Ishikawa (cell line): Measurements from ENCODE around the gene UBE2C.

Source experiments
- CEBPB ChIP-seq: IDR thresholded peaks from 2 replicates; pipeline ENCODE4 v1.6.1; 2012
- CREB1 ChIP-seq: IDR thresholded peaks from 2 replicates; pipeline ENCODE4 v1.6.1; 2012; ENCODE audit warnings: low read depth
- EGR1 ChIP-seq: IDR thresholded peaks from 2 replicates; pipeline ENCODE4 v1.6.1; 2012
- EP300 ChIP-seq: IDR thresholded peaks from 2 replicates; pipeline ENCODE4 v1.6.1; 2012; ENCODE audit warnings: borderline replicate concordance
- FOXM1 ChIP-seq: IDR thresholded peaks from 2 replicates; pipeline ENCODE4 v1.6.1; 2012; ENCODE audit warnings: low read depth, borderline replicate concordance
- MAX ChIP-seq: IDR thresholded peaks from 2 replicates; pipeline ENCODE4 v1.6.1; 2012
- NFIC ChIP-seq: IDR thresholded peaks from 2 replicates; pipeline ENCODE4 v1.6.1; 2012
- RAD21 ChIP-seq: IDR thresholded peaks from 2 replicates; pipeline ENCODE4 v1.6.1; 2012; ENCODE audit warnings: low read depth
- REST ChIP-seq: IDR thresholded peaks from 2 replicates; pipeline ENCODE4 v1.6.1; 2012; ENCODE audit warnings: low read depth, mild to moderate bottlenecking
- TAF1 ChIP-seq: IDR thresholded peaks from 2 replicates; pipeline ENCODE4 v1.6.1; 2012; ENCODE audit warnings: low read depth, mild to moderate bottlenecking
- TCF12 ChIP-seq: IDR thresholded peaks from 2 replicates; pipeline ENCODE4 v1.6.1; 2012; ENCODE audit warnings: low read depth
- TEAD4 ChIP-seq: IDR thresholded peaks from 2 replicates; pipeline ENCODE4 v1.6.1; 2012
- USF1 ChIP-seq: IDR thresholded peaks from 2 replicates; pipeline ENCODE4 v1.6.1; 2012
- YY1 ChIP-seq: IDR thresholded peaks from 2 replicates; pipeline ENCODE4 v1.6.1; 2012; ENCODE audit warnings: low read depth
- ZBTB7A ChIP-seq: IDR thresholded peaks from 2 replicates; pipeline ENCODE4 v1.6.1; 2012; ENCODE audit warnings: low read depth

Gene UBE2C

GRCh38 chr20:45812157-45813005 is at the start of gene UBE2C:
UBE2C (plus strand) TSS chr20:45812644; CDS start chr20:45812696, 52 bp downstream.
- 0 out of 2 replicates have a peak, but pooled peaks have one; percentile 29 for TF ChIP-seq TCF12
- TF ChIP-seq FOXM1: peak; percentile 100
- 0 out of 2 replicates have a peak, but pooled peaks have one; percentile 37 for TF ChIP-seq ZBTB7A
- TF ChIP-seq TAF1: peak; percentile 86
- TF ChIP-seq REST: no peak
- TF ChIP-seq EP300: 0 out of 2 replicates have a peak, but pooled peaks have one; percentile 25
- no peak for TF ChIP-seq CEBPB
- TF ChIP-seq USF1: peak; percentile 94
- TF ChIP-seq MAX: peak; percentile 84

- TF ChIP-seq TEAD4 (no peak), EGR1 (no peak), YY1 (no peak), CEBPB (no peak)
Observed at GRCh38 chr20:45765307-45765875, 47.1 kb upstream of the UBE2C start.

GRCh38 chr20:45765980-45766379 is 46.5 kb upstream of the UBE2C start:
- TF ChIP-seq USF1: no peak
- TF ChIP-seq EP300: no peak
- TF ChIP-seq TCF12: no peak
- TF ChIP-seq RAD21: no peak
- no peak for TF ChIP-seq NFIC
- TF ChIP-seq MAX: no peak
- no peak for TF ChIP-seq CEBPB
- no peak for TF ChIP-seq YY1
- TF ChIP-seq CREB1: no peak
- no peak for TF ChIP-seq TEAD4
- no peak for TF ChIP-seq ZBTB7A
- no peak for TF ChIP-seq TAF1
- TF ChIP-seq EGR1: no peak
- TF ChIP-seq FOXM1: no peak
- no peak for TF ChIP-seq REST

- TF ChIP-seq CEBPB: no peak
- TF ChIP-seq EGR1: no peak
- TF ChIP-seq REST: no peak
- TF ChIP-seq MAX: no peak
- no peak for TF ChIP-seq RAD21
Observed at GRCh38 chr20:45768479-45768878, 44.0 kb upstream of the UBE2C start.
